Stimulated activated CD4-positive, alpha-beta T cell treated with anti-CD3 and anti-CD28 coated beads, Interleukin-1b, Interleukin-23, amount 100 ng/mL, for 24 hours (primary cell): ENCODE results near the gene RIPOR2.

ENCODE experiments used
- DNase-seq, 4 experiments: peaks; one replicate each; pipeline ENCODE4 v3.0.0-alpha.2; 2020; ENCODE audit warnings: low read depth in 4 of 4, low spot score in 1 of 4

RIPOR2 gene

DNA sequence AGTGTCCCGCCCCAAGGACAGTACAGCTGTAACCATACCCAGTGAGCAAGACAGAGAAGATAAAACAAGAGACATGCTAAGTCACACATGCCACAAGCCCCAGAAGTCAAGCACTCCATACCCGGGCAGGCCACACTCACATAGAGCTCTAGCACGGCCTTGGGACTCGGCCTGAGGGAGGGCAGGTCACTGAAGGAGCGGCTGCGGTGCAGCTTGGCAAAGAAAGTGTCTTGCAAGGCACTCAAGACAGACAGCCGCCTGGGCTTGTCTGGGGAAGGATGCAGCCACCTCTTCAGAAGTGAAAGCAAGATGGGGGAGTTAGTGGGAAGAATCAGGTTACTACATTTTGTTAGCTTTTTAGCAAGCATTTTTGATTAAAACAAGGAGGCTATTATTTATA is 88.4 kb downstream of the RIPOR2 start:
- DNase-seq = no peak

DNA sequence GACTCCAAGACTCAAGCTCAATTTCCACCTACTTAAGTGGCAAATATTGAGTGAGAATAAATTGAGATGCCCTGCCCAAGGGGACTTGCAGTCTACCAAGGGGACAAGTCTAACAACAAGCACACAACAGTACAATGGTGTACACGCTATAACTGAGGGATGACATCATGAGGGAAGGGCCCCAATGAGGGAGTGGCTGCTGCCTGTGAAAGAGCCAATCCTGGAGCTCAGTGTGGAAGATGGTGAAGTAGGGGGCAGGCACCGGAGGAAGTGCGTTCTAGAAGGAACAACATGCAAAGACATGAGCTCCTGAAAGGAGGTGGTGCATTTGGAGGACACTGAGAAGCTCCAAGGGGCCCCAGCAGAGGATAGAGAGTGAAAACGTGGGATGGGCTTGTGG is 90.2 kb downstream of the RIPOR2 start:
- no peak for DNase-seq

DNA sequence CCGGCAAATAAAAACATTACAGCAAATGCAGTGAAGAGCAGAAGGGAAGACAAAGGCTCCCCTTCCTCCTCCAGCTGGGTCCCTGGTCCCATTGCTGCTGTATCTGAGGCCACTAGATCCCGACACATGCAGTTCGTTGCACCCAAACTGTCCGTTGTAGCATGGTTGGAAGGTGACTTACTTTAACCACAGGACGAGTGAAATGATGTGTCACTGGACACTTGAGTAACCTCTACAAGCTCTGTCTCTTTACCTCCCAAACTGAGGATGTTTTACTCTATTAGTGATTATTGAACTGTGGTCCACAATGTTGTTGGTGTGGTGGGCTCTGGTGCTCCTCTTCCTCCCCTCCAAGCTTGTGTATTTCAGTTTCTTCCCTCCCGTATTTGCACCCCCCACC is 90.9 kb downstream of the RIPOR2 start:
- no peak for DNase-seq

DNA sequence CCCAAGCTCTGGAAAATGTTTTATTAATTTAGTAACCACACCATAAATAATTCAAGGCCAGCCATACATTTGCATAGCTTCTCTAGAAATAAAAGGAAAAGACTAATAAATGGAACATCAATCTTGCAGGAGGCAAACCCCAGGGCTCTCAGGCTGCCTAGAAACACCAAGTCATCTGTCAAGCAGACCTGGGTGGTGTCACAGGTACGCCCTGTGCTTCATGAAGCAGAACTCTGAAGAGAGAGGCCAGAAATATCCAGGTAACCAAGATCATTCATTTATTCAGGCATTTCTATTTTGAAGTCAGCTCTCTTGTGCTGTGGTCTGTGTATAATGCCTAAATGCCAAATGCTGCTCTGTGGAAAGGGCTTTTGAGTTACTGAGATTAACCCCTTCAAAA is 91.7 kb downstream of the RIPOR2 start:
- no peak for DNase-seq

DNA sequence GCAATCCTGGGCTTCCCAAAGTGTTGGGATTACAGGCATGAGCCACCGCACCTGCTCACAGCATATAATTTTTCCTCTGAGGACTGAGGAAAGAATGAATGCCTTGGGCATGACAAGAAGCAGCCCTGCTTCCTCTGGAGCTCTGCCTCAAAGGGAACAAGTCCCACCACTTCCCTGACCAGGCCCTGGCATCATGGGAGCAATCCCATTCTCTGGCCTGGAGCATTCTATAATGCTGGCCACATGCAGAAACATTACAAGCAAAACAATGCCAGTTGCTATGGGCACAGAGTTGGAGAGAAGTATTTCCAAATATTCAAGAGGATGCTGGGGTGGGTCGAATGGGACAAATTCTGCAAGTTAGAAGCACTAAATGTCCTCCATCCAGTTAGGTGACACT is 95.6 kb downstream of the RIPOR2 start:
- DNase-seq = no peak

DNA sequence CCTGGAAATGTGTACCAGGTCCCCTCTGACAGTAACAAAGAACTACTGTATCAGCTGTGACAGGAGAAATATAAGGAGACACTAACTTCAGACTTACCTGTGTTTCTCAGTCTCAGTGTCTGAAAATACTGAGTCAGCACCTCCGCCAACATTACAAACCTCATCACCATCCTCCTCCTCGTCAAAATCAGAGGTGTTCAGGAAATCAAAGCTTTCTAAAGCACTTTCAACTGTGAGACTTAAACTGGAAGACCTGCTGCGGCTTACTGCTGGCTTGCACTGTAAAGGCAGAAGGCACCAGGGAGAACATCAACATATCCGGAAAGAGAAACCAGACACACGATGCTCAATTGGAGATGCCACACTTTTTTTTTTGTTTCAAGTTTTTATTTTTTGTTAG is 96.8 kb downstream of the RIPOR2 start:
- no peak for DNase-seq

DNA sequence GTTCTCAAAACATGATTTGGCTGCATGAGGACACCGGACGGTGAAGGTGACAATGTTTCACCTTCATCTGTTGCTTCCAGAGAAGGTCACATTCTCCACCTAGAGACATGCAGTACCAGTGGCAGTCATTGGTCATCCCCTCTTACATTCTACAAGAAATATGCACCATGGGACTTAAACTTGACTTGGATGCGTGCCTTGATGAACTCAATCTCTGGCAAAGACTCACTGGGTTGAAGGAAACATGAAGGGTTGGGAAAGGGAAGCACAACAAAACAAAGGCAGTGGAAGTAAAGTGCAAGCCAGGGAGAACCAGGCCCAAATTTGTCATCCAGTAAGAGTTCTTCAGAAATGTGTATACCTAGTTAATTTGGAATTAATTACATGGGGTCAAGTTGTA is 97.7 kb downstream of the RIPOR2 start:
- no peak for DNase-seq

DNA sequence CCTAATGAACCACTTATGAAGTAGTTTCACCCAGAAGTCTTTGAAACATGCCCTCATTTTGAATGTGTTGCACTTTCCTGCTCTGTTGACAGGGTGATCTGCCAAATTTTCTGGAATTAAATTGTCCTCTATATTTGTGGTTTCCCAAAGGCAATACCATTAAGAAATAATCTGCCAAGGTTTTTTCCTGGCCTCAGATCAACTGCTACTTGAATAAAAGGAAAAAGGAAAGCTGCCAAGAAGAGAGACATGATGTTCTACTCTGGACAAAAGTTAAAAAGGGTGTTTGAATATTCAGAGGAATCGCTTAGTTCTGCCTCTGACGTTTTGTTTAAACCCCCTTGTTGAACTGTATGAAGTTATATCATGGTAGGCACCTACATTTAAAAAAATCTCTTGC is 99.7 kb downstream of the RIPOR2 start:
- DNase-seq = no peak

DNA sequence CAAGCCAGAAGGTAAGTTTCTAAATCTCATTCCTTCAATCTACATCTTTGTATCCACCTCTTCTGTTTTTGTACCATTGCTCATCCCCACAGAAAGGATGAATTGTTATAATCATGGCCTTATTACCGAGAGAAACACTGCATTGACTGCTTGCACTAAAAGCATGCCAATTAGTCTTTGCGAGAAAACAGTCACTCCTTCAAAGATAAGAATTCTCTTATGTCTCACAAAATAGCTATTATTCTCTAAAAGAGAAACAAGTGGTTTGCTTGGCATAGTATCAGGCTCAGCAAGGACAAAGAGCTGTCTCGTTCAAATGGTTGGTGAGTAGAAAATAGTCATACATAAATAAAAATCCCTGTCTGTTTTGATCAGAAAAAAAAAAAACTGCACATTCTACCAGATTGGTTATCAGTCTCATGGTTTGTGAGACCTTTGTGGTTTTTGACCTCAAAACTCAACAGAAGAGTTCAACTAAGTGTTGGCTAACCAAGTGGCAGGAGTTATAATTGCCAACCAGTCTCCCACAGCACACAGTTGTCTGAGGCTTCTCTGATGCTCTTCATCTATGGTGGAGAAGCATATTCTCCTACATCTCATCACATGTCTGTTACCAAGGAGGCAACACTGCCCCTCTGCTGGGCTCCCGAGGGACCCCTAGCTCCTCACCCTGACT is 101.9 kb downstream of the RIPOR2 start:
- DNase-seq = no peak

DNA sequence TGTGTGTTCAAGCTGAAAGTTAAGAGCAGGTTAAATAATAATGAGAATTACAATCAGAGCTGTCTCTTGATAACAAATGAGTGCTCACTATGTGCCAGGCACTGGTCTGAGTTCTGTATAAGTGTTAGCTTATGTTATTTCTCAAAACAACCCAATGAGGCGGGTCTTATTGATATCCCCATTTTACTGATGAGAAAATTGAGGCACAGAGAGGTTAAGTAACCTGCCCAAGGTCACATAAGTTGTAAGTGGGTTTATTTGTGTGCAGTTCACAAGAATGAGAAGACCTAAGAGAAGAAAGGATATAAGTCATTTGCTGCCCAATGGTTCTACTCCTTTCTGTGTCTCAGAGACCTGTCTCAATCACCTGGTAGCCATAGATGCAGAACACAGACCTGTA is 103.0 kb downstream of the RIPOR2 start:
- DNase-seq = no peak

DNA sequence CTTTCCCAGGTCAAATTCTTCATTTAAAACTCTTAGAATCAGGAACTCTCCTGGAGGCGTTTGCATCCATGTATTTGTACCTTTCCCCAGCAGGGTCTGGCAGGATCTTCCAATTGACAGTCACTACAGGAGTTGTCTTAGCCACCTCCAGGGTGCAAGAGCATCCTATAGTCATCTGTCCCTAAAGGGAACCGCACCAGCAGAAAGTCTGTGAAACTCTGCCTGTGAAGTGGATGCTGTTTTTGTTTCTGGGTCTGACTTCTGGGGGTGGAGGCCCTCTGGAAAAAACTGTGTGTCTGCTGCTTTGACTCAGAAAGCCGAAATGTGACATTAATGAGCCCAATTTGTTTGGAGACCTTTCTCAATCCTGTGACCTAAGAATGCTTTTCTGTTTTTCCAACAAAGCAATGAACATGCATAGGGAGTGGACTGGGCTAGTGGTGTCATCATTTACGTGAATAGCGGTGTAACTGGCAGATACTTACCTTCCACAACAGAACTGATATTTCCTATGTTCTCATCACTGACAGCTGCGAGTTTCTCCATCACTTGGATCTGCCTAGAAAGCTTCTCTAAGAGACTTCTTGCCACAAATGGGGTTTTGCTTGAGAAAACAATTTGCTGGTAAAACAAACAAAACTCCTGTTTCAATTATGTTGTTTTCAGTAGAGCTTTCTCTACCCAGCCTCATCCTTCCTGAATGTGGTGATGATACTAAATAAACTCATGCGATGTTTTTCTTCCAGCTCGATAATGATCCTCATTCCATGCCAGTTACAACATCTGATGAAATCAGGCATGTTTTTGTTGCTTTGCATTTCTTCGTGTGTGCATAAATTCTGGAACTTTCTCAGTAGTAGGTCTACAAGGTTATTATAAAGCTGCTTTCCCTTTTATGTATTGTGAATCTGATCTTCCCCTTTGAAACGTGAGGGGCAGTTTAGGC is 103.7 kb downstream of the RIPOR2 start:
- DNase-seq = no peak

DNA sequence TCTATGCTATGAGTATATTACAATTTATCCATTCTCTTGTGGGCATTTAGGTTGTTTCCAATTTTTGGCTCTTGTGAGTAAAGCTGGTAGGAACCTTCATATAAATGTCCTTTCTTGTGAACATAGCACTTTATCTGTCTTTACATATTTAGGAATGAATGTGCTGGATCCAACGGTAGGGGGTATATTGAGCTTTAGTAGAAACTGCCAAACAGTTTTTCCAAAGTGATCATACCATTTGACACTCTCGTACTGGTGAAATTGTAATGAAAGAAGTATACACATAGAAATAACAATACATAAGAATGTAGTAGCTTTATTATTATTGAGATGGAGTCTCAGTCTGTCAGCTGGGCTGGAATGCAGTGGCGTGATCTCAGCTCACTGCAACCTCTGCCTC is 106.1 kb downstream of the RIPOR2 start:
- DNase-seq = no peak

DNA sequence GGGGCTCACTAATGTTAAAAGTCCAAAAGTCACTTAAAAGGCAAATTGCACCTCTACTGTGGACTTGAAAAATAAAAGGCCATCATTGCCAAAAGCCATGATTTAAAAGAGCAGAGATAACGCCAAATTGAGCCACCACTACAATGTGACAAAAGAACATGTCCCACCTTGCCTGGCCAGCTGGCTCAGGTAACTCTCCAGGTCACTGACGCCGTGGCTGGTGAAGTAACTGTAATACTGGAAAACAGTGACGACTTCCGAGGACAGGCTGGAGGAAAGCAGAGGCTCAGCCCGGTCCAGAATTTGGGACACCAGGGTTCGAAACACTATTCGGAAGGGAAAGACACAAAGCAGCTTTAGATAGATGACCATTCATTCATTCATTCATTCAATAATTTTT is 107.8 kb downstream of the RIPOR2 start:
- DNase-seq = no peak

DNA sequence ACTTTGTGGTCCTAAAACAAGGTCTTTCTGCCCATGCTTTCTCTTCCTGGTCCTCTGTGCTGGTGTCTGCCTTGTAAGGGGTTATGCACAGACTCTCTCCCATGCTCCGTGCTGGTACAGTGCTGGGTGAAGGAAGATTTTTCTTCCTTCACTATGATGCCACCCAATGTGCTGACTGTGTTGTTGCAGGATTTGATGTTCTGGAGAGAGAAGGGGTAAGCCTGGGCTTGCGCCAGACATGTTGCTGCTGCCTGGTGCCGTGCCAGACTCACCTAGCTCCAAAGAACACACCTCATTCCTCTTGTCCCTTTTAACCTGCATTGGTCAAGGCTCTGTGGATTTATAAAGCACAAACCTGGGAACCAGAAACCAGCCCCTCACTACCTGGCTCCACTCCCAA is 108.6 kb downstream of the RIPOR2 start:
- DNase-seq = no peak

DNA sequence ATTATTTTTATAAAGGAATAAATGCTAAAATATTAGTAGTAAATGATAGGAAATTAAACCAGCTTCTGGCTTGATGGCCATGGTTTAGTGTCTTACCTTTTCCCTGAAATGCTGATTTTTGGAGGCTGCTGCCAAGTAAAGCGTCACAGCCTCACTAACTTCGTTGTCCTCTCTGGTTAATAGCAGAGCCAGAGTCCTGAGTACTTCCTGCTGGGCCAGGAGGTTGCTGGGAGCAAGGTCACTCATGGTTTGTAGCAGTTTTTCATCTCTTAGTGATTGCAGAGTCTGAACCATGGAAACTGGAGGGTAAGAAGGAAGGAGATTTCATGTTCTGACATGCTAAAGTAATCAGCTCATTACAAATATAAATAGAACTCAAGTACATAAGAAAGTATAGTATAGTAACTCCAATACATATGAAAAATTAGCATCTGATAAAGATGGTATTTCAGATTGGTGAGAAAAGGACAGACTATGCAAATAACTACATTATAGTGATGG is 110.6 kb downstream of the RIPOR2 start:
- no peak for DNase-seq

DNA sequence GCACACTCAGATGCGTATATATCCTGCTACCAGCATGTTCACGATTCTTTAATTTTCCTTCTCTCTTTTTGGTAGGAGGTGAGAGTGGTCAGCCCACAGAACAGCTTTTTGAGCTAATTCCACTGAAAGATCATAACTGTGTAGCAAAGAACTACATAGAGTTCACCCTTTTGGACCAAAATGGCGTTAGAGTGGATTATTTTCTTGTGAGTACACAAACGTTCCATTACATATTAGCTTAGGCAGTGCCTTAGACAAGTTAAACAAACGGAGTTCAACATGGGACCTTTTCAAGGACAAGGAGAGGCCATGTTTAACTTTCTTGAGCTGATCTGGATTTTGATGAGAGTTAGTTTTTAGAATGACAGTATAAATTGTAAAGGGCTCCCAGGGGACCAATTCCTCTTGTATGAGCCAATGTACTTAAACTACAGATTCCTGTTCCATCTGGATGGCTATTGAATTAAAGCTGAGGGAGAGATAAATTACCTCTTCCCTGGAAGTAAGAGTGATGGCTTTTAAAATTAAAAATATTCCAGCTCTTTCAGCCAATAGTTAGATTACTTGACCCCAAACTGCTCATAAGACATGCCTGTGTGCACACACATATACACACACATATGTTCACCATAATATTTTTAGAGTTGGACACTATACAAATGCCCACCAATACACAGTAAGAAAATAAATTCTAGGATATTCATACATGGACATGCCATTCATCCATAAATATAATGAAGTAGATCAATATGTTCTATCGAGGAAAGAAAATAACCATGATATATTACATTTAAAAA is 111.4 kb downstream of the RIPOR2 start:
- no peak for DNase-seq

DNA sequence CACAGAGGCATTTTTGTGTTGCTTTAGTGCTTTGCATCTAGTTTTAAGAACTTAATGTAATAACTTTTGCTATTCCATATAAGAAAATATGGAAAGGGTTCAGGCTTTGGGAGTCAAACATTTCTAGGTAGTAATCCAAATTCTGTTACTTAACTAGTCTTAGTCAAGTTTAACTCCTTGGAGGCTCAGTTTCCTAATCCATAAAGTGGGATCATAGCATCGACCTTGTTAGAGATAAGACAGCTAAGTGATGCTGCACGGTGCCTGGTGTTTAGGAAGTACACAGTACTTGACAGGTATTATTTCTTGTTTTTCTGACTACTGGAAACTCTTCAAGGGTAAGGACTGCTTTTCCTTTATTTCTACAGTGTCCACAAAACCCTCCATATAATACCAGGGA is 112.6 kb downstream of the RIPOR2 start:
- DNase-seq = no peak

DNA sequence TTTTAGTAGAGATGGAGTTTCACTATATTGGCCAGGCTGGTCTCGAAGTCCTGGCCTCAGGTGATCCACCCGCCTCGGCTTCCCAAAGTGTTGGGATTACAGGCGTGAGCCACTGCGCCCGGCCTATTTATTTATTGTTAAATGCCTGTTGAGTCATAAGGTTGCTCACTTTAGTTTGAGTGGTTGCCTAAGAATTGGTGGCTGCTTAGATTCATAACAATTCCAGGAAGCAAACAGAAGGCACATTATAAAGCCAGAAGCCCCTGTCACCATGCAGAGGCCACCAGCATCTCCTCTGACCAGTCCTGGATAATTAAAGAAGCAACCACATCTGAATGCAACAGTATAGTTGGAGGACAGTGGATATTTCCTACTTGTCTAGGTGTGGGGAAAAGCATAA is 113.1 kb downstream of the RIPOR2 start:
- DNase-seq = no peak

DNA sequence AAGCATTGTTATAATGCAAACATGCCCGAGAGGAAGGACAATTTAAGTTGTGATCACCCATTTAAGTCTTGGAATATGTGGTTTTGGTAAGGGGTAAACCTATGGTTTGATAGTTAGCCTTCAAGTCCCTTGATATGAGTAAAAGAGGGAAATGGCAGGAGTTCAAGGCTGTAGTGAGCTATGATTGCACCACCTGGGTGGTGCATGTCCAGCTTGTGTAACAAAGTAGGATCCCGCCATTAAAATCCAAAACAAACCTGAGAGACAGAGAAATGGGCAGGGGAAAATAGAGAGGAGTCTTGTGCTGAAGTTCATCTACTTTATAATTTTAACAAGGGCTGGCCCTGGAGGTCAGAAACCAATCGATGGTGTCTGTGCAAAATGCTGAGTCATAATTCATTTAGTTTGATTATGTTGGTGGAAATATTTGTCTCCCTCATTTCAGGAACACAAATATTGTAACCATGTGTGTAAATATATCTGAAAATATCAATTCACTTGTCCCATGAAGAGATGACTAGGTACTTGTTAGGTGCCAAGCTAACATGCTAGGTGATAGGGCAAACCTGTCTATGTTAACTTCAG is 113.8 kb downstream of the RIPOR2 start:
- DNase-seq = no peak

DNA sequence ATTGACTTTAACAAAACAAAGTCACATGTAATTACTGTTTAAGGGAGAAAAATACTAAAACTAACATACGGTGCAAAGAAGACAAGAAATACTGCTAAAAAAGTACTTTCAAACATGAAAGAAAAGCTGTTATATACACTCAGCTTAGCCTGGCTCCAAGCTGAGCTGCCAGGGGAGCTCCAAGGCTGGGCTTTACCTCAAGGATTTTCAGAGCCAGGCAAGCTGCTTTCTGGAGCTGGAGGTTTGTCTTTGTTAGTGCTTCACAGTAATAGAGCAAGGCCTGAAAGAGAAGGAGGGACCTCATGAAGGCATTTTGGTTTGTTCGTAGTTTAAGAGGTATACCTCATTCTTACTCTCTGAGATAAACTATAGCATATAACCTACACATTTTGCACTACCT is 117.4 kb downstream of the RIPOR2 start:
- no peak for DNase-seq

DNA sequence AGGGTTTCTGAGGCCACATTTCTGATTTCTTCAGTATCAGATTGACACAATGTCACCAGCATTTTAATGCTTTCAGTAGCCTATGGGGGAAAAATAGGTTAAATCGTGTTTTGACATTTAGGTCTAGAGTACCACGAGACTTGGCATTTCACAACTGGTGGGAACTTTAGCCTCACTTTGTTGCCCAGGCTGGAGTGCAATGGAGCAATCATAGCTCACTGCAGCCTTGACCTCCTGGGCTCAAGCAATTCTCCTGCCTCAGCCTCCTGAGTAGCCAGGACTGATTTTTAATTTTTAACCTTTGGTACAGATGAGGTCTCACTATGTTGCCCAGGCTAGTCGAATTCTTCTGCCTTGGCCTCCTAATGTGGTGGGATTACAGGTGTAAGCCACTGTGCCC is 126.0 kb downstream of the RIPOR2 start:
- no peak for DNase-seq
